Type B pancreatic cell (in vitro differentiated cells): ENCODE results near the gene SNCG. TPM values are rescaled to one million over a fixed set of nuclear protein-coding genes. Genes with fewer than 3 reads are reported as not detected.

Experiments
- DNase-seq: peaks from one replicate; pipeline ENCODE4 v3.0.0; 2021; ENCODE audit warnings: mixed read lengths; ENCODE audit not compliant: unreplicated experiment; ENCODE audit errors: extremely low spot score
- H3K27ac Mint-ChIP-seq: 2 replicates; pipeline ENCODE4 v1.8.0; 2021; ENCODE audit warnings: mild to moderate bottlenecking, mixed read lengths
- H3K27me3 Mint-ChIP-seq: 2 replicates; pipeline ENCODE4 v1.8.0; 2021; ENCODE audit warnings: mixed read lengths
- H3K36me3 Mint-ChIP-seq: 2 replicates; pipeline ENCODE4 v1.8.0; 2021; ENCODE audit warnings: mixed read lengths
- H3K4me1 Mint-ChIP-seq: one replicate; pipeline ENCODE4 v1.8.0; 2021; ENCODE audit warnings: mixed read lengths; ENCODE audit not compliant: unreplicated experiment
- H3K4me3 Mint-ChIP-seq: 2 replicates; pipeline ENCODE4 v1.8.0; 2021; ENCODE audit warnings: mild to moderate bottlenecking, mixed read lengths
- H3K9me3 Mint-ChIP-seq: 2 replicates; pipeline ENCODE4 v1.8.0; 2021; ENCODE audit warnings: mixed read lengths
- CTCF ChIP-seq: fragments of 200-600 bp; sonication (generic); conservative IDR thresholded peaks from 2 replicates; pipeline ENCODE4 v1.5.0; 2021; ENCODE audit warnings: antibody characterized with exemption, mild to moderate bottlenecking
- total RNA-seq: library from RNA; stranded (reverse); gene quantifications from 2 replicates; pipeline ENCODE4 v1.2.1, GENCODE V29; 2021; ENCODE audit warnings: low replicate concordance

SNCG gene
- total RNA-seq, 1 donor from 2014 or later, result 60.4 TPM

GRCh38 chr10:86965986-86966654 lies 7.7 kb downstream of the SNCG start:
- Mint-ChIP-seq H3K9me3 (no peaks in the 10 kb centered on the region), H3K4me1 (peaks cover 25% of the 10 kb centered on the region), H3K4me3 (peak overlapping the region; percentile 57), H3K36me3 (peaks cover 3% of the 10 kb centered on the region), H3K27me3 (no peaks in the 10 kb centered on the region), H3K27ac (peak overlapping the region; percentile 82)
- TF ChIP-seq CTCF, result no peak
- no peak for DNase-seq

- no peak overlapping the region for H3K27ac Mint-ChIP-seq
- peaks cover 31% of the 10 kb centered on the region for H3K4me1 Mint-ChIP-seq
- no peaks in the 10 kb centered on the region for H3K9me3 Mint-ChIP-seq
- no peak for DNase-seq
- peaks cover 3% of the 10 kb centered on the region for H3K36me3 Mint-ChIP-seq
- no peak for TF ChIP-seq CTCF
- no peak overlapping the region for H3K4me3 Mint-ChIP-seq
- no peaks in the 10 kb centered on the region for H3K27me3 Mint-ChIP-seq
Measured at GRCh38 chr10:86967481-86967941, 9.1 kb downstream of the SNCG start.

- H3K4me3 Mint-ChIP-seq, result peak within 1 kb of the TSS; percentile 78
Measured at GRCh38 chr10:86968271-86968993, 10.0 kb downstream of the SNCG start, which contains the start of gene ADIRF. TSS of gene ADIRF (plus strand) at chr10:86968482. CDS start at chr10:86968545, 63 bp downstream.

GRCh38 chr10:86968994-86969355 lies 10.6 kb downstream of the SNCG start:
- peaks cover 3% of the 10 kb centered on the region for H3K36me3 Mint-ChIP-seq
- peak overlapping the region; percentile 78 for H3K4me3 Mint-ChIP-seq
- H3K27me3 Mint-ChIP-seq, result peaks cover 4% of the 10 kb centered on the region
- peak overlapping the region; percentile 61 for H3K27ac Mint-ChIP-seq
- no peaks in the 10 kb centered on the region for H3K9me3 Mint-ChIP-seq
- H3K4me1 Mint-ChIP-seq, result peaks cover 41% of the 10 kb centered on the region
- no peak for TF ChIP-seq CTCF
- no peak for DNase-seq

More at GRCh38 chr10:86968271-86968993, 10.0 kb downstream of the SNCG start, which contains the start of gene ADIRF:
- DNase-seq, result no peak
- Mint-ChIP-seq H3K36me3 (peaks cover 3% of the 10 kb centered on the region), H3K4me1 (peaks cover 40% of the 10 kb centered on the region), H3K27ac (peak within 1 kb of the TSS; percentile 61), H3K27me3 (peaks cover 4% of the 10 kb centered on the region), H3K9me3 (no peaks in the 10 kb centered on the region)
- TF ChIP-seq CTCF, result no peak

- Mint-ChIP-seq H3K9me3 (no peaks in the 10 kb centered on the region), H3K4me3 (peak overlapping the region; percentile 78), H3K36me3 (peaks cover 5% of the 10 kb centered on the region), H3K27me3 (peaks cover 4% of the 10 kb centered on the region), H3K27ac (peak overlapping the region; percentile 61), H3K4me1 (peaks cover 44% of the 10 kb centered on the region)
- DNase-seq, result no peak
- TF ChIP-seq CTCF, result no peak
Measured at GRCh38 chr10:86969421-86970041, 11.1 kb downstream of the SNCG start.
